HL-60 (cell line): Measurements from ENCODE around the gene PPP1R3C.

Source experiments
- GABPA ChIP-seq: IDR thresholded peaks from 2 replicates; pipeline ENCODE4 v1.6.1; 2012; ENCODE audit warnings: low read depth
- POLR2AphosphoS5 ChIP-seq: IDR thresholded peaks from 2 replicates; pipeline ENCODE4 v1.6.1; 2012; ENCODE audit warnings: low read depth
- REST ChIP-seq: IDR thresholded peaks from 2 replicates; pipeline ENCODE4 v1.6.1; 2012; ENCODE audit warnings: low read depth; ENCODE audit not compliant: insufficient replicate concordance
- TF ChIP-seq, protein P1 (sequence below): IDR thresholded peaks from one replicate; pipeline ENCODE4 v1.5.1; 2011; ENCODE audit warnings: low read length, control low read depth, inconsistent platforms; ENCODE audit not compliant: insufficient read depth

GRCh38 chr10:91653219-91653870, 20.5 kb upstream of the PPP1R3C start:
- TF ChIP-seq, protein P1, sequence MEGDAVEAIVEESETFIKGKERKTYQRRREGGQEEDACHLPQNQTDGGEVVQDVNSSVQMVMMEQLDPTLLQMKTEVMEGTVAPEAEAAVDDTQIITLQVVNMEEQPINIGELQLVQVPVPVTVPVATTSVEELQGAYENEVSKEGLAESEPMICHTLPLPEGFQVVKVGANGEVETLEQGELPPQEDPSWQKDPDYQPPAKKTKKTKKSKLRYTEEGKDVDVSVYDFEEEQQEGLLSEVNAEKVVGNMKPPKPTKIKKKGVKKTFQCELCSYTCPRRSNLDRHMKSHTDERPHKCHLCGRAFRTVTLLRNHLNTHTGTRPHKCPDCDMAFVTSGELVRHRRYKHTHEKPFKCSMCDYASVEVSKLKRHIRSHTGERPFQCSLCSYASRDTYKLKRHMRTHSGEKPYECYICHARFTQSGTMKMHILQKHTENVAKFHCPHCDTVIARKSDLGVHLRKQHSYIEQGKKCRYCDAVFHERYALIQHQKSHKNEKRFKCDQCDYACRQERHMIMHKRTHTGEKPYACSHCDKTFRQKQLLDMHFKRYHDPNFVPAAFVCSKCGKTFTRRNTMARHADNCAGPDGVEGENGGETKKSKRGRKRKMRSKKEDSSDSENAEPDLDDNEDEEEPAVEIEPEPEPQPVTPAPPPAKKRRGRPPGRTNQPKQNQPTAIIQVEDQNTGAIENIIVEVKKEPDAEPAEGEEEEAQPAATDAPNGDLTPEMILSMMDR = no peak
- no peak for TF ChIP-seq POLR2AphosphoS5
- TF ChIP-seq REST = no peak
- no peak for TF ChIP-seq GABPA
